ENCODE data around the gene SRRM4.

DNA sequence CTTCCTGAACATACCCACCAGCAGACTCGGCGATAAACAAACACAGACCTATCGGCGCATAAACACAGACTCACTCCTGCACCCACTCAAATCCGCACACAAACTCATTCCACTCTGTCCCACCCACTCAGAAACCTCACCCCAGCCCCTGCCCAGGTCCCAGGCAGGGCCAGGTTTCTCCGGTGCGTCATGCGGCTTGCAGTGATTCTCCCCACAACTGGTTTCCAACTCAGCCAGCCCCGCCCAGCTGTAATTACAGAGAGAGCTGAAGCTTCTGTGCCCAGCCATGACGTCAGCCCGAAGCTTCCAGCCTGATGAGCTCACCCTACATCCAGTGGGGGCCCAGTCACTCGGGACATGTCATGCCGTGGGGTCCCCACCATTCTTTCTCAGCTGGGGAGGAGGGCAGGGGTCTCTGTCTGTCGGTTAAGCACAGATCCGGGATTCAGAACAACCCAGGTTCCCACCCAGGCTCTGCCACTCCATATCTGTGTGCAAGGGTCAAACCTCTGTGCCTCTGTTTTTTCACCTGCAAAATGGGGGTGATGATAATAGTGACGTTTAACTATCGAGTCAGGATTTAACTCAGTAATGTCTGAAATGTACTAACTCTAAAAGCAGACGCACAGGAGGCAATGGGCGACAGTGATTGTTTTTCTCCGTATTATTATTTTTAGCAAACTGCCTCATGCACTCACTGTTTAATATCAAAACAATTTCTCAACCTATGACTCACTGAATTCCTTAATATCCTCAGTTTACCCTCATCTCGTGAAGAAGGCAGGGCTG is 195.1 kb downstream of the SRRM4 start:
- TF ChIP-seq TARDBP (IDR thresholded peaks at IDR 0.05; ENCODE audit: borderline replicate concordance) (no peak), POLR2A (IDR thresholded peaks at IDR 0.05; ENCODE audit: low read depth, low read length) (no peak), POU2F2 (IDR thresholded peaks at IDR 0.05; ENCODE audit: borderline replicate concordance, low read depth, low read length) (no peak), TCF12 (IDR thresholded peaks at IDR 0.05; ENCODE audit: low read depth, low read length) (no peak), EZH2 (IDR thresholded peaks at IDR 0.05; ENCODE audit: borderline replicate concordance, control insufficient read depth, low read depth, low read length) (no peak), ATF7 (IDR thresholded peaks at IDR 0.05; ENCODE audit: low read depth) (no peak), BMI1 (IDR thresholded peaks at IDR 0.05; ENCODE audit: borderline replicate concordance) (no peak), YY1 (IDR thresholded peaks at IDR 0.05; ENCODE audit: low read depth, low read length) (no peak), RAD21 (IDR thresholded peaks at IDR 0.05; ENCODE audit: insufficient read depth, low read depth, low read length) (no peak)
- TF ChIP-seq, protein P1, sequence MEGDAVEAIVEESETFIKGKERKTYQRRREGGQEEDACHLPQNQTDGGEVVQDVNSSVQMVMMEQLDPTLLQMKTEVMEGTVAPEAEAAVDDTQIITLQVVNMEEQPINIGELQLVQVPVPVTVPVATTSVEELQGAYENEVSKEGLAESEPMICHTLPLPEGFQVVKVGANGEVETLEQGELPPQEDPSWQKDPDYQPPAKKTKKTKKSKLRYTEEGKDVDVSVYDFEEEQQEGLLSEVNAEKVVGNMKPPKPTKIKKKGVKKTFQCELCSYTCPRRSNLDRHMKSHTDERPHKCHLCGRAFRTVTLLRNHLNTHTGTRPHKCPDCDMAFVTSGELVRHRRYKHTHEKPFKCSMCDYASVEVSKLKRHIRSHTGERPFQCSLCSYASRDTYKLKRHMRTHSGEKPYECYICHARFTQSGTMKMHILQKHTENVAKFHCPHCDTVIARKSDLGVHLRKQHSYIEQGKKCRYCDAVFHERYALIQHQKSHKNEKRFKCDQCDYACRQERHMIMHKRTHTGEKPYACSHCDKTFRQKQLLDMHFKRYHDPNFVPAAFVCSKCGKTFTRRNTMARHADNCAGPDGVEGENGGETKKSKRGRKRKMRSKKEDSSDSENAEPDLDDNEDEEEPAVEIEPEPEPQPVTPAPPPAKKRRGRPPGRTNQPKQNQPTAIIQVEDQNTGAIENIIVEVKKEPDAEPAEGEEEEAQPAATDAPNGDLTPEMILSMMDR (IDR thresholded peaks at IDR 0.05 in 2 of 3, conservative IDR thresholded peaks at IDR 0.05 in 1 of 3; ENCODE audit: control insufficient read depth in 2 of 3, extremely low read depth in 1 of 3, insufficient read depth in 1 of 3, low read depth in 3 of 3, low read length in 3 of 3) = no peak
- TF ChIP-seq, protein P2, sequence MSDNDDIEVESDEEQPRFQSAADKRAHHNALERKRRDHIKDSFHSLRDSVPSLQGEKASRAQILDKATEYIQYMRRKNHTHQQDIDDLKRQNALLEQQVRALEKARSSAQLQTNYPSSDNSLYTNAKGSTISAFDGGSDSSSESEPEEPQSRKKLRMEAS (IDR thresholded peaks at IDR 0.05; ENCODE audit: low read depth, low read length) = no peak
- TF ChIP-seq, protein P3, sequence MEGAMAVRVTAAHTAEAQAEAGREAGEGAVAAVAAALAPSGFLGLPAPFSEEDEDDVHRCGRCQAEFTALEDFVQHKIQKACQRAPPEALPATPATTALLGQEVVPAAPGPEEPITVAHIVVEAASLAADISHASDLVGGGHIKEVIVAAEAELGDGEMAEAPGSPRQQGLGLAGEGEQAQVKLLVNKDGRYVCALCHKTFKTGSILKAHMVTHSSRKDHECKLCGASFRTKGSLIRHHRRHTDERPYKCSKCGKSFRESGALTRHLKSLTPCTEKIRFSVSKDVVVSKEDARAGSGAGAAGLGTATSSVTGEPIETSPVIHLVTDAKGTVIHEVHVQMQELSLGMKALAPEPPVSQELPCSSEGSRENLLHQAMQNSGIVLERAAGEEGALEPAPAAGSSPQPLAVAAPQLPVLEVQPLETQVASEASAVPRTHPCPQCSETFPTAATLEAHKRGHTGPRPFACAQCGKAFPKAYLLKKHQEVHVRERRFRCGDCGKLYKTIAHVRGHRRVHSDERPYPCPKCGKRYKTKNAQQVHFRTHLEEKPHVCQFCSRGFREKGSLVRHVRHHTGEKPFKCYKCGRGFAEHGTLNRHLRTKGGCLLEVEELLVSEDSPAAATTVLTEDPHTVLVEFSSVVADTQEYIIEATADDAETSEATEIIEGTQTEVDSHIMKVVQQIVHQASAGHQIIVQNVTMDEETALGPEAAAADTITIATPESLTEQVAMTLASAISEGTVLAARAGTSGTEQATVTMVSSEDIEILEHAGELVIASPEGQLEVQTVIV (IDR thresholded peaks at IDR 0.05; ENCODE audit: borderline replicate concordance, partially characterized antibody) = no peak
- TF ChIP-seq, protein P4, sequence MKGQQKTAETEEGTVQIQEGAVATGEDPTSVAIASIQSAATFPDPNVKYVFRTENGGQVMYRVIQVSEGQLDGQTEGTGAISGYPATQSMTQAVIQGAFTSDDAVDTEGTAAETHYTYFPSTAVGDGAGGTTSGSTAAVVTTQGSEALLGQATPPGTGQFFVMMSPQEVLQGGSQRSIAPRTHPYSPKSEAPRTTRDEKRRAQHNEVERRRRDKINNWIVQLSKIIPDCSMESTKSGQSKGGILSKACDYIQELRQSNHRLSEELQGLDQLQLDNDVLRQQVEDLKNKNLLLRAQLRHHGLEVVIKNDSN (IDR thresholded peaks at IDR 0.05; ENCODE audit: borderline replicate concordance, extremely low read length, insufficient read depth, low read depth, low read length) = no peak
